ENCODE data around the gene LNX1. TPM values are rescaled to one million over a fixed set of nuclear protein-coding genes. Genes with fewer than 3 reads are reported as not detected.

The LNX1 gene
- polyA plus RNA-seq, 1 donor (not counting 4 experiments of a cell fraction or from before 2014, with no cell fraction given): 0.22 TPM

GRCh38 chr4:53455766-53456165 lies 135.5 kb downstream of the LNX1 start:
- no peak overlapping the region for H3K9ac ChIP-seq (ENCODE audit: control insufficient read depth, extremely low read depth, insufficient read depth, low read length)
- no peak overlapping the region for H2AFZ ChIP-seq (ENCODE audit: control insufficient read depth, low read length)
- DNase-seq (ENCODE audit: low read depth, low spot score) (no peak), FAIRE-seq (no peak)
- no peak for TF ChIP-seq CTCF (optimal IDR thresholded peaks at IDR 0.05 in 1 of 3, IDR thresholded peaks at IDR 0.05 in 1 of 3, conservative IDR thresholded peaks at IDR 0.05 in 1 of 3; ENCODE audit: extremely low read depth in 1 of 3, insufficient read depth in 2 of 3, low read length in 3 of 3)
- no peak for TF ChIP-seq EZH2 (IDR thresholded peaks at IDR 0.05; ENCODE audit: low read length)
- no peaks in the 10 kb centered on the region for H3K9me3 ChIP-seq (ENCODE audit: control insufficient read depth, low read depth, low read length)
- H3K79me2 ChIP-seq (ENCODE audit: control insufficient read depth, insufficient read depth, low read length): no peaks in the 10 kb centered on the region
- H3K4me2 ChIP-seq (ENCODE audit: control insufficient read depth, extremely low read depth, insufficient read depth, low read depth, low read length): no peak overlapping the region
- H3K4me3 ChIP-seq (ENCODE audit: control insufficient read depth in 2 of 3, extremely low read depth in 1 of 3, insufficient read depth in 2 of 3, low read depth in 1 of 3, low read length in 3 of 3): no peak overlapping the region
- no peaks in the 10 kb centered on the region for H3K4me1 ChIP-seq (ENCODE audit: control insufficient read depth, extremely low read depth, insufficient read depth, low read length)
- no peaks in the 10 kb centered on the region for H3K9me1 ChIP-seq (ENCODE audit: control insufficient read depth, extremely low read depth, insufficient read depth, low read length)
- H3K36me3 ChIP-seq (ENCODE audit: control insufficient read depth in 2 of 2, extremely low read depth in 1 of 2, insufficient read depth in 2 of 2, low read length in 2 of 2): peaks cover 6 to 14% of the 10 kb centered on the region in 2 experiments
- no peaks in the 10 kb centered on the region for H4K20me1 ChIP-seq (ENCODE audit: control insufficient read depth, extremely low read depth, insufficient read depth, low read length)
- H3K27me3 ChIP-seq (ENCODE audit: control insufficient read depth, extremely low read depth, insufficient read depth, low read length): no peaks in the 10 kb centered on the region
- dilution Hi-C loops (cut with MboI; ENCODE audit: extremely low pct_ligation_motif_present, low sequenced_read_pairs): no loop called here
- H3K27ac ChIP-seq (ENCODE audit: control insufficient read depth, insufficient read depth, low read length): no peak overlapping the region

- no peaks in the 10 kb centered on the region for H3K9me1 ChIP-seq (ENCODE audit: control insufficient read depth, extremely low read depth, insufficient read depth, low read length)
- H3K4me3 ChIP-seq (ENCODE audit: control insufficient read depth in 2 of 3, extremely low read depth in 1 of 3, insufficient read depth in 2 of 3, low read depth in 1 of 3, low read length in 3 of 3): no peak overlapping the region
- DNase-seq (ENCODE audit: low read depth, low spot score): no peak
- H3K27ac ChIP-seq (ENCODE audit: control insufficient read depth, insufficient read depth, low read length): no peak overlapping the region
- FAIRE-seq: peak; percentile 29
- H3K9me3 ChIP-seq (ENCODE audit: control insufficient read depth, low read depth, low read length): no peaks in the 10 kb centered on the region
- TF ChIP-seq CTCF (optimal IDR thresholded peaks at IDR 0.05 in 1 of 3, IDR thresholded peaks at IDR 0.05 in 1 of 3, conservative IDR thresholded peaks at IDR 0.05 in 1 of 3; ENCODE audit: extremely low read depth in 1 of 3, insufficient read depth in 2 of 3, low read length in 3 of 3) (no peak), EZH2 (IDR thresholded peaks at IDR 0.05; ENCODE audit: low read length) (no peak)
- no peak overlapping the region for H3K4me2 ChIP-seq (ENCODE audit: control insufficient read depth, extremely low read depth, insufficient read depth, low read depth, low read length)
- no peak overlapping the region for H3K9ac ChIP-seq (ENCODE audit: control insufficient read depth, extremely low read depth, insufficient read depth, low read length)
- H3K36me3 ChIP-seq (ENCODE audit: control insufficient read depth in 2 of 2, extremely low read depth in 1 of 2, insufficient read depth in 2 of 2, low read length in 2 of 2): peaks cover 6 to 8% of the 10 kb centered on the region in 2 experiments
- H3K27me3 ChIP-seq (ENCODE audit: control insufficient read depth, extremely low read depth, insufficient read depth, low read length): no peaks in the 10 kb centered on the region
- H4K20me1 ChIP-seq (ENCODE audit: control insufficient read depth, extremely low read depth, insufficient read depth, low read length): no peaks in the 10 kb centered on the region
- H3K79me2 ChIP-seq (ENCODE audit: control insufficient read depth, insufficient read depth, low read length): no peaks in the 10 kb centered on the region
- dilution Hi-C loops (cut with MboI; ENCODE audit: extremely low pct_ligation_motif_present, low sequenced_read_pairs): no loop called here
- no peaks in the 10 kb centered on the region for H3K4me1 ChIP-seq (ENCODE audit: control insufficient read depth, extremely low read depth, insufficient read depth, low read length)
- H2AFZ ChIP-seq (ENCODE audit: control insufficient read depth, low read length): no peak overlapping the region
These were observed 137.9 kb downstream of the LNX1 start for GRCh38 chr4:53453385-53453784.
